Right atrium auricular region (tissue), 2 donors: Measurements from ENCODE around the gene SPN. TPM values are rescaled to one million over a fixed set of nuclear protein-coding genes. Genes with fewer than 3 reads are reported as not detected.
A peak's percentile ranks its signal among the peaks of the same experiment; 100 is the strongest.
"Not testable (repeated sequence)": the region's sequence is repeated elsewhere in the genome, so short reads cannot be mapped to it uniquely, and the experiment has no call there.

ENCODE experiments used
- DNase-seq: peaks from one replicate; pipeline ENCODE4 v3.0.0-alpha.2; 2019; ENCODE audit warnings: low spot score
- H3K27ac ChIP-seq, 2 donors: fragments of 200-600 bp; sonication (generic); 1 replicate in 1 of 2; 2 replicates in 1 of 2; pipeline ENCODE4 v1.5.1; 2016 to 2019
- H3K27me3 ChIP-seq, 2 donors: fragments of 200-600 bp; sonication (generic); one replicate each; pipeline versions ENCODE4 v1.5.1 to v1.6.0; 2017 to 2019
- H3K36me3 ChIP-seq: fragments of 200-600 bp; sonication (generic); one replicate; pipeline ENCODE4 v1.5.1; 2016
- H3K4me1 ChIP-seq, 2 donors: fragments of 200-600 bp; sonication (generic); one replicate each; pipeline versions ENCODE4 v1.5.1 to v1.6.0; 2017 to 2019
- H3K4me3 ChIP-seq, 2 donors: fragments of 200-600 bp; sonication (generic); 1 replicate in 1 of 2; 2 replicates in 1 of 2; pipeline ENCODE4 v1.5.1; 2017 to 2019; ENCODE audit warnings: mild to moderate bottlenecking in 1 of 2, moderate library complexity in 1 of 2
- H3K9me3 ChIP-seq, 2 donors: fragments of 200-600 bp; sonication (generic); one replicate each; pipeline ENCODE4 v1.5.1; 2019
- total RNA-seq, 2 donors: library from RNA; depleted of rRNA; stranded (reverse); fragments of >200 nt; gene quantifications; one replicate each; pipeline ENCODE4 v1.1.0, GENCODE V29; 2016
- TF ChIP-seq, protein P1 (sequence below), 2 donors: fragments of 200-600 bp; sonication (generic); IDR thresholded peaks; one replicate each; pipeline ENCODE4 v1.5.1; 2019; ENCODE audit warnings: antibody characterized with exemption in 2 of 2

SPN gene
- total RNA-seq, 2 donors from 2014 or later: 3.7 to 4.5 TPM

DNA sequence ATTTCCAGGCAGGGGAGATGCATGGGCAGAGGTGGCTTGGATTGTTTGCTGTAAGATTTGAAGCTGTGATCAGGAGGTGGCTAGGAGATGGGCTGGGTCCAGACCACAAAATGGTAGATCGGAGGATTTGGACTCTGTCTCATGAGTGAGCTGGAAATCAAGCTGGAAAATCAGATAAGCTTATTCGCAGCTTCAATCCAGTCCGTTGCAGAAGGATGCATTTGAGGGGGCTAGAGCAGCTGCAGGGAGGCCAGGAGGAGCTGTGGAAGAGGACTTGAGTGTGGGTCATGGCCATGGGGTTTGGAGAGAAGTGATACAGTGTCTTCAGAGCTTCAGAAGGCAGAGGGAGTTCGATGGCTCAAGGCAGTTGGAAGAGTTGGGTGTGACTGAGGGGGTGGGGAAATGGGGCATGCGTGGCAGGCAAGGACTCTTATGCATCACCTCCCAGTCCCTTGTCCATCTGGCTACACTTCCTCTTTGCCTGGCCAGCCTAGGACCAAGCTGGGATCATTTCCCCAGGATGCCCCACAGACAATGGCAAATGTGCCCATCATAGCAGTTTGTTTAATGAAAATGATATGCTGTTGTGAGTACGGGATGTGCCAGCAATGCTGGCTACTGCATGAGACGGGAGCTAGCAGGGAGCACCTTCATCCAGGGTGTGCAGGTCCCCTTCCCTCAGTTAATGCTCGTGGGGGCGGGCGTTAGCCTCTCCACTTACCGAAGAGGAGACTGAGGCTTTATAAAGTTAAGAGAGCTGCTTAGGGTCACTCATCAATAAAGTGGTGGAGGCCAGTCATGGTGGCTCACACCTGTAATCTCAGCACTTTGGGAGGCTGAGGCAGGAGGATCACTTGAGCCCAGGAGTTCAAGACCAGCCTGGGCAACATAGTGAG is 36.5 kb downstream of the SPN start:
- Histone ChIP-seq H3K4me1 (peaks cover 0 to 3% of the 10 kb centered on the region in 2 donors), H3K36me3 (no peaks in the 10 kb centered on the region), H3K9me3 (no peaks in the 10 kb centered on the region), H3K4me3 (no peak overlapping the region), H3K27ac (no peak overlapping the region), H3K27me3 (no peaks in the 10 kb centered on the region)
- TF ChIP-seq, protein P1, sequence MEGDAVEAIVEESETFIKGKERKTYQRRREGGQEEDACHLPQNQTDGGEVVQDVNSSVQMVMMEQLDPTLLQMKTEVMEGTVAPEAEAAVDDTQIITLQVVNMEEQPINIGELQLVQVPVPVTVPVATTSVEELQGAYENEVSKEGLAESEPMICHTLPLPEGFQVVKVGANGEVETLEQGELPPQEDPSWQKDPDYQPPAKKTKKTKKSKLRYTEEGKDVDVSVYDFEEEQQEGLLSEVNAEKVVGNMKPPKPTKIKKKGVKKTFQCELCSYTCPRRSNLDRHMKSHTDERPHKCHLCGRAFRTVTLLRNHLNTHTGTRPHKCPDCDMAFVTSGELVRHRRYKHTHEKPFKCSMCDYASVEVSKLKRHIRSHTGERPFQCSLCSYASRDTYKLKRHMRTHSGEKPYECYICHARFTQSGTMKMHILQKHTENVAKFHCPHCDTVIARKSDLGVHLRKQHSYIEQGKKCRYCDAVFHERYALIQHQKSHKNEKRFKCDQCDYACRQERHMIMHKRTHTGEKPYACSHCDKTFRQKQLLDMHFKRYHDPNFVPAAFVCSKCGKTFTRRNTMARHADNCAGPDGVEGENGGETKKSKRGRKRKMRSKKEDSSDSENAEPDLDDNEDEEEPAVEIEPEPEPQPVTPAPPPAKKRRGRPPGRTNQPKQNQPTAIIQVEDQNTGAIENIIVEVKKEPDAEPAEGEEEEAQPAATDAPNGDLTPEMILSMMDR (IDR thresholded peaks at IDR 0.05): no peak
- no peak for DNase-seq

DNA sequence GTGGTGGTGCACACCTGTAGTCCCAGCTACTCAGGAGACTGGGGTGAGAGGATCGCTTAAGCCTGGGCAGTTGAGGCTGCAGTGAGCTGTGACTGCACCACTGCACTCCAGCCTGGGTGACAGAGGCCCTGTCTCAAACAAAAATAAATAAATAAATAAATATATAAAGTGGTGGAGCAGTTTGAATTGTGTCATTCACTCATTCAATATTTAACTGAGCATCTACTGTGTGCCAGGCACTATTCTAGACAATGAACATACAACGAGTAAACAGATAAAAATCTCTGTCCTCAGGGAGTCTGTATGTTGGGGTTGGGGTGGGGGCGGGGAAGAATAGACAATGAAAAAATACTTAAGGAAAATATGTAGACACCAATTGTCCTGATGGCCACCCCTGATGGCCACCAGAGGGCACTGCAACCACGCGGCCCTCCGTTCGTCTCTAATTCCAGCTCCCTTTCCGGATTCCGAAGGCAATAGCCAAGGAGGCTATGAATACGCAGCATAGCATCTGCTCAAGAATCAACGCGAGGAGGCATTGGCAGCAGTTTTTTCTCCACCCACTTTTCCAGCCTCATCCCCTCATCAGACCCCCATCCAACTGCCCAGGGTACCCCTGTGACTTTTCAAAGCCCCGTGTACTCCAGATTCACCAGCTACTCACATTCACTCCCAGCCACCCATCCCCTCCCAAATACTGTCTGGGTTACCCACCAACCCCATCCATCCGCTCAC is 37.4 kb downstream of the SPN start:
- Histone ChIP-seq H3K4me3 (peak overlapping the region in 1 of 2 donors; percentile 3), H3K27ac (no peak overlapping the region), H3K36me3 (no peaks in the 10 kb centered on the region), H3K27me3 (no peaks in the 10 kb centered on the region), H3K4me1 (peaks cover 0 to 3% of the 10 kb centered on the region in 2 donors), H3K9me3 (no peaks in the 10 kb centered on the region)
- peak; percentile 82 for DNase-seq
- TF ChIP-seq, protein P1 (IDR thresholded peaks at IDR 0.05): peak; percentile 92 to 96

DNA sequence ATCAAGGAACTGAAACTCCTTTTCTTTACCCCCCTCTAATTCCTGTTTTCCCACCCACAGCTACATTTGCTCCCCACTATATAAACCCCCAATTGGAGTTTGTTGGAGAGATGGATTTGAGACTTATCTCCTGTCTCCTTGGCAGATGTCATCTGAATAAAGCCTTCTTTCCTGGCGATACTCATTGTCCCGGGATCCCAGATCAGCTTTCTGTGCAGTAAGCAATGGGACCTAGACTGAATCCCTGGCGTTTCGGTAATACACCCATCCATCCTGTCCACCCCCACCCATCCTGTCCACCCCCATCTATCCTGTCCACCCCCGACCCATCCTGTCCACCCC is 38.1 kb downstream of the SPN start:
- no peaks in the 10 kb centered on the region for H3K9me3 ChIP-seq
- H3K27ac ChIP-seq: no peak overlapping the region
- H3K36me3 ChIP-seq: no peaks in the 10 kb centered on the region
- H3K27me3 ChIP-seq: no peaks in the 10 kb centered on the region
- no peak for DNase-seq
- TF ChIP-seq, protein P1 (IDR thresholded peaks at IDR 0.05): no peak
- H3K4me3 ChIP-seq: no peak overlapping the region
- peaks cover 0 to 3% of the 10 kb centered on the region in 2 donors for H3K4me1 ChIP-seq

DNA sequence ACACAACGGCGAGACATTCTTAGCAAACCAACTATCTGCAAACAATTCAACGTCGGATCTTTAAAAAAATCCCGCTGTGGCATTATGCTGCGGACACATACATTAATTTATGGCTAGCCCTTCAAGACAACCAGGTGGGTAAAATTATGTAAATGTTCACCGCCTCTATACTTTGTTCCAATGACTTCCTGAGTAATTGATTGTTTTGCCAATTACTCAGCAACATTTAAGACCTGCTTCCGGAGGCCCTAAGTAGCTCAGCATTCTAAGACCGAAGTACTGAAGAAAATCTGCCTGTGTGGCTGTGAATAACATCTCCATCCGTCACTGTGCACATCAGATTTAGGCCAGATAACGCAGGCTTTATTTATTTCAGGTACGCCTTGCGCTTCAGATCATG is 39.2 kb downstream of the SPN start:
- Histone ChIP-seq H3K9me3 (no peaks in the 10 kb centered on the region), H3K36me3 (no peaks in the 10 kb centered on the region), H3K4me1 (peaks cover 0 to 3% of the 10 kb centered on the region in 2 donors), H3K27ac (no peak overlapping the region), H3K4me3 (no peak overlapping the region), H3K27me3 (no peaks in the 10 kb centered on the region)
- TF ChIP-seq, protein P1 (IDR thresholded peaks at IDR 0.05): no peak
- no peak for DNase-seq

DNA sequence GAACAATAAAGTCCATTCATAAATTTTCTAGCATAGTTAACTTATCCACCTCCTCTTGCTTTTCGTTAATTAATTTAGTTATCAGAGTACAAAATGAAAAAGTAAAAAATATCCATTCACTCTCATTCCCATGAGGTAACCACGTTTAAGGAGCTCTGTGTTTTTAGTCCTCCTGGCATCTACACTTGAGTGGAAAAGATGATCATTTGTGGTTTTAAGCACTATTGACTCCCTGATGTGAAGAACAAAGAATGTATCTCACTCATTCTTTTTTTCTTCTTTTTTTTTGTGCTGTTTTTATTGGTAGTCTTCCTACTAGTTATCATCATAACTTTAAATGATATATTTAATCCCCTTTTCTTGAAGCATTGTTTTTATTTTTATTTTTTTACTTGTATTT is 42.0 kb downstream of the SPN start:
- no peak overlapping the region for H3K4me3 ChIP-seq
- H3K9me3 ChIP-seq: no peaks in the 10 kb centered on the region
- H3K27ac ChIP-seq: no peak overlapping the region
- no peaks in the 10 kb centered on the region for H3K36me3 ChIP-seq
- no peak for DNase-seq
- H3K27me3 ChIP-seq: no peaks in the 10 kb centered on the region
- H3K4me1 ChIP-seq: peaks cover 0 to 3% of the 10 kb centered on the region in 2 donors
- TF ChIP-seq, protein P1 (IDR thresholded peaks at IDR 0.05): no peak

DNA sequence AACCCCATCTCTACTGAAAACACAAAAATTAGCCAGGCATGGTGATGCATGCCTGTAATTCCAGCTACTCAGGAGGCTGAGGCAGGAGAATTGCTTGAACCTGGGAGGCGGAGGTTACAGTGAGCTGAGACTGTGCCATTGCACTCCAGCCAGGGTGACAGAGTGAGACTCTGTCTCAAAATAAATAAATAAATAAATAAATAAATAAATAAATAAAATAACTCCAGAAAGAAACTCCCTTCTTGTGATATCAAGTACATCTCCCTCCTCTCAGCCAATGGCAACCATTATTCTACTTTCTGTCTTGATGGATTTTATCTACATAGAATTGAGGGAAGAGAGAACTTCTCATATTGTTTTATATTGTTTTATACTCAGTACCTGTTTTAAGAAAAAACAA is 44.1 kb downstream of the SPN start:
- not testable (repeated sequence) for H3K4me3 ChIP-seq, H3K9me3 ChIP-seq, H3K36me3 ChIP-seq, H3K27ac ChIP-seq, H3K27me3 ChIP-seq, H3K4me1 ChIP-seq, DNase-seq
